22Rv1 (cell line): ENCODE data around the gene CUX1.

Experiments
- ZFX ChIP-seq: fragments of 450-650 bp; IDR thresholded peaks from 2 replicates; pipeline ENCODE4 v1.6.1; 2017; ENCODE audit warnings: antibody characterized with exemption, borderline replicate concordance
- TF ChIP-seq, protein P1 (sequence below): fragments of 450-650 bp; IDR thresholded peaks from 2 replicates; pipeline ENCODE4 v1.5.1; 2017; ENCODE audit warnings: mild to moderate bottlenecking

DNA sequence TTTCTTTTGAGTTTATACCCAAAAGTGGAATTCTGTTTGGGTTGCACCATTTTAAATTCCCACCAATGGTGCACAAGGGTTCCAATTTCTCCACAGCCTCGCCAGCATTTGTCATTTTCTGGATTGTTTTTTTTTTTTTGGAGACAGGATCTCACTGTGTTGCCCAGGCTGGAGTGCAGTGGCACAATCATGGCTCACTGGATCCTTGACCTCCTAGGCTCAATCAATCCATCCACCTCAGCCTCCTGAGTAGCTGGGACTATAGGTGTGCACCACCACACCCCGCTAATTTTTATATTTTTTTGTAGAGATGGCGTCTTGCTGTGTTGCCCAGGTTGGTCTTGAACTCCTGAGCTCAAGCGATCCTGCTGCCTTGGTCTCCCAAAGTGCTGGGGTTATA lies 46.6 kb downstream of the CUX1 start:
- TF ChIP-seq, protein P1, sequence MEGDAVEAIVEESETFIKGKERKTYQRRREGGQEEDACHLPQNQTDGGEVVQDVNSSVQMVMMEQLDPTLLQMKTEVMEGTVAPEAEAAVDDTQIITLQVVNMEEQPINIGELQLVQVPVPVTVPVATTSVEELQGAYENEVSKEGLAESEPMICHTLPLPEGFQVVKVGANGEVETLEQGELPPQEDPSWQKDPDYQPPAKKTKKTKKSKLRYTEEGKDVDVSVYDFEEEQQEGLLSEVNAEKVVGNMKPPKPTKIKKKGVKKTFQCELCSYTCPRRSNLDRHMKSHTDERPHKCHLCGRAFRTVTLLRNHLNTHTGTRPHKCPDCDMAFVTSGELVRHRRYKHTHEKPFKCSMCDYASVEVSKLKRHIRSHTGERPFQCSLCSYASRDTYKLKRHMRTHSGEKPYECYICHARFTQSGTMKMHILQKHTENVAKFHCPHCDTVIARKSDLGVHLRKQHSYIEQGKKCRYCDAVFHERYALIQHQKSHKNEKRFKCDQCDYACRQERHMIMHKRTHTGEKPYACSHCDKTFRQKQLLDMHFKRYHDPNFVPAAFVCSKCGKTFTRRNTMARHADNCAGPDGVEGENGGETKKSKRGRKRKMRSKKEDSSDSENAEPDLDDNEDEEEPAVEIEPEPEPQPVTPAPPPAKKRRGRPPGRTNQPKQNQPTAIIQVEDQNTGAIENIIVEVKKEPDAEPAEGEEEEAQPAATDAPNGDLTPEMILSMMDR = no peak
- TF ChIP-seq ZFX = no peak
